K562 (cell line): ENCODE data around the gene KCP. TPM values are rescaled to one million over a fixed set of nuclear protein-coding genes. Genes with fewer than 3 reads are reported as not detected.
A peak's percentile ranks its signal among the peaks of the same experiment; 100 is the strongest.

Source experiments
- RFX5 ChIP-seq: IDR thresholded peaks from 2 replicates; pipeline ENCODE4 v1.6.1; 2011; ENCODE audit warnings: low read depth, mild to moderate bottlenecking, improper control_type of control experiment, low read length
- RNF2 ChIP-seq: sonication (generic); IDR thresholded peaks from 2 replicates; pipeline ENCODE4 v1.6.1; 2016
- SMARCC2 ChIP-seq: fragments of 450-650 bp; IDR thresholded peaks from 2 replicates; pipeline ENCODE4 v1.6.1; 2017; ENCODE audit warnings: antibody characterized with exemption, moderate library complexity, mild to moderate bottlenecking, low read depth
- SMARCE1 ChIP-seq: fragments of 450-650 bp; IDR thresholded peaks from 2 replicates; pipeline ENCODE4 v1.7.1; 2016; ENCODE audit warnings: mild to moderate bottlenecking
- TAF9B ChIP-seq: fragments of 450-650 bp; IDR thresholded peaks from 2 replicates; pipeline ENCODE4 v1.6.1; 2018; ENCODE audit warnings: mild to moderate bottlenecking; ENCODE audit not compliant: partially characterized antibody
- TBL1XR1 ChIP-seq, 2 experiments: IDR thresholded peaks; 2 replicates each; pipeline ENCODE4 v1.6.1; 2012; ENCODE audit warnings: improper control_type of control experiment in 2 of 2, low read length in 2 of 2, mild to moderate bottlenecking in 1 of 2
- THRB ChIP-seq: fragments of 450-650 bp; formaldehyde crosslinking; conservative IDR thresholded peaks from 2 replicates; pipeline ENCODE4 v1.4.0; 2022; ENCODE audit warnings: mild to moderate bottlenecking, missing genetic modification characterization
- ZFP91 ChIP-seq: sonication (generic); formaldehyde crosslinking; IDR thresholded peaks from 2 replicates; pipeline ENCODE4 v1.8.0; 2022; ENCODE audit warnings: mild to moderate bottlenecking, missing genetic modification reagents
- ZNF384 ChIP-seq: IDR thresholded peaks from 2 replicates; pipeline ENCODE4 v1.6.1; 2012; ENCODE audit warnings: low read depth, low read length, improper control_type of control experiment
- polyA plus RNA-seq, 8 experiments: library from polyadenylated mRNA; depleted of rRNA in 4 of 8; stranded (reverse) in 5 of 8; unstranded in 3 of 8; fragments of >200 nt; fragmentation: Nextera tagmentation in 2 of 8; fragmentation: Illumina TruSeq in 1 of 8; extraction: Ambion mirVana in 2 of 8; extraction: Trizol in 1 of 8; gene quantifications; 2 replicates each; pipeline versions ENCODE4 v1.2.1 to v1.2.3, GENCODE V29; 2011 to 2014; ENCODE audit warnings: inconsistent platforms in 1 of 8, missing spikeins in 1 of 8
- total RNA-seq, 7 experiments: library from RNA; depleted of rRNA in 6 of 7; stranded (reverse); fragments of >200 nt in 6 of 7; fragmentation: Illumina TruSeq in 2 of 7; extraction: Trizol in 2 of 7; gene quantifications; 2 replicates each; pipeline versions ENCODE4 v1.2.1 to v1.2.3, GENCODE V29; 2011 to 2021; ENCODE audit warnings: low replicate concordance in 1 of 7
- TF ChIP-seq, protein P1 (sequence below): fragments of 250-450 bp; sonication (Bioruptor Pico); IDR thresholded peaks from 2 replicates; pipeline ENCODE4 v1.5.0; 2021
- TF ChIP-seq, protein P2 (sequence below): fragments of 250-450 bp; sonication (Bioruptor Pico); IDR thresholded peaks from 2 replicates; pipeline ENCODE4 v1.4.0; 2020; ENCODE audit warnings: mild to moderate bottlenecking

The KCP gene
- total and polyA plus RNA-seq, 9 of the 15 experiments (the other 6 are each of a cell fraction or from before 2014, with no cell fraction given) = 0.06 to 0.17 (median 0.12) TPM; not detected in 3

GRCh38 chr7:128830231-128831177 is 80.0 kb downstream of the KCP start, which contains the start of gene FLNC (continued):
- TF ChIP-seq ZFP91 (peak; percentile 70; the same call in 1 of the 2 replicates), ZNF384 (no peak), TBL1XR1 (IDR thresholded peaks at IDR 0.05; ENCODE audit: low read length in 2 of 2) (no peak), SMARCE1 (peak; percentile 54; the same call in 1 of the 2 replicates), RFX5 (no peak), THRB (CRISPR knock-in tag) (no peak), RNF2 (no peak), TAF9B (no peak), SMARCC2 (0 out of 2 replicates have a peak, but pooled peaks have one; percentile 24)
- TF ChIP-seq, protein P1, sequence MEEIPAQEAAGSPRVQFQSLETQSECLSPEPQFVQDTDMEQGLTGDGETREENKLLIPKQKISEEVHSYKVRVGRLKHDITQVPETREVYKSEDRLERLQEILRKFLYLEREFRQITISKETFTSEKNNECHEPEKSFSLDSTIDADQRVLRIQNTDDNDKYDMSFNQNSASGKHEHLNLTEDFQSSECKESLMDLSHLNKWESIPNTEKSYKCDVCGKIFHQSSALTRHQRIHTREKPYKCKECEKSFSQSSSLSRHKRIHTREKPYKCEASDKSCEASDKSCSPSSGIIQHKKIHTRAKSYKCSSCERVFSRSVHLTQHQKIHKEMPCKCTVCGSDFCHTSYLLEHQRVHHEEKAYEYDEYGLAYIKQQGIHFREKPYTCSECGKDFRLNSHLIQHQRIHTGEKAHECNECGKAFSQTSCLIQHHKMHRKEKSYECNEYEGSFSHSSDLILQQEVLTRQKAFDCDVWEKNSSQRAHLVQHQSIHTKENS = no peak
- TF ChIP-seq, protein P2, sequence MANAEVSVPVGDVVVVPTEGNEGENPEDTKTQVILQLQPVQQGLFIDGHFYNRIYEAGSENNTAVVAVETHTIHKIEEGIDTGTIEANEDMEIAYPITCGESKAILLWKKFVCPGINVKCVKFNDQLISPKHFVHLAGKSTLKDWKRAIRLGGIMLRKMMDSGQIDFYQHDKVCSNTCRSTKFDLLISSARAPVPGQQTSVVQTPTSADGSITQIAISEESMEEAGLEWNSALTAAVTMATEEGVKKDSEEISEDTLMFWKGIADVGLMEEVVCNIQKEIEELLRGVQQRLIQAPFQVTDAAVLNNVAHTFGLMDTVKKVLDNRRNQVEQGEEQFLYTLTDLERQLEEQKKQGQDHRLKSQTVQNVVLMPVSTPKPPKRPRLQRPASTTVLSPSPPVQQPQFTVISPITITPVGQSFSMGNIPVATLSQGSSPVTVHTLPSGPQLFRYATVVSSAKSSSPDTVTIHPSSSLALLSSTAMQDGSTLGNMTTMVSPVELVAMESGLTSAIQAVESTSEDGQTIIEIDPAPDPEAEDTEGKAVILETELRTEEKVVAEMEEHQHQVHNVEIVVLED (CRISPR knock-in tag) = no peak
